Type B pancreatic cell (in vitro differentiated cells): ENCODE measurements around the gene NOXA1. TPM values are rescaled to one million over a fixed set of nuclear protein-coding genes. Genes with fewer than 3 reads are reported as not detected.
"Not testable (repeated sequence)": the region's sequence is repeated elsewhere in the genome, so short reads cannot be mapped to it uniquely, and the experiment has no call there.

ENCODE experiments used
- DNase-seq: peaks from one replicate; pipeline ENCODE4 v3.0.0; 2021; ENCODE audit warnings: mixed read lengths; ENCODE audit not compliant: unreplicated experiment; ENCODE audit errors: extremely low spot score
- H3K27ac Mint-ChIP-seq: 2 replicates; pipeline ENCODE4 v1.8.0; 2021; ENCODE audit warnings: mild to moderate bottlenecking, mixed read lengths
- H3K27me3 Mint-ChIP-seq: 2 replicates; pipeline ENCODE4 v1.8.0; 2021; ENCODE audit warnings: mixed read lengths
- H3K36me3 Mint-ChIP-seq: 2 replicates; pipeline ENCODE4 v1.8.0; 2021; ENCODE audit warnings: mixed read lengths
- H3K4me1 Mint-ChIP-seq: one replicate; pipeline ENCODE4 v1.8.0; 2021; ENCODE audit warnings: mixed read lengths; ENCODE audit not compliant: unreplicated experiment
- H3K4me3 Mint-ChIP-seq: 2 replicates; pipeline ENCODE4 v1.8.0; 2021; ENCODE audit warnings: mild to moderate bottlenecking, mixed read lengths
- H3K9me3 Mint-ChIP-seq: 2 replicates; pipeline ENCODE4 v1.8.0; 2021; ENCODE audit warnings: mixed read lengths
- total RNA-seq: library from RNA; stranded (reverse); gene quantifications from 2 replicates; pipeline ENCODE4 v1.2.1, GENCODE V29; 2021; ENCODE audit warnings: low replicate concordance
- TF ChIP-seq, protein P1 (sequence below): fragments of 200-600 bp; sonication (generic); conservative IDR thresholded peaks from 2 replicates; pipeline ENCODE4 v1.5.0; 2021; ENCODE audit warnings: antibody characterized with exemption, mild to moderate bottlenecking

NOXA1 gene
- total RNA-seq, 1 donor from 2014 or later = 6.4 TPM

DNA sequence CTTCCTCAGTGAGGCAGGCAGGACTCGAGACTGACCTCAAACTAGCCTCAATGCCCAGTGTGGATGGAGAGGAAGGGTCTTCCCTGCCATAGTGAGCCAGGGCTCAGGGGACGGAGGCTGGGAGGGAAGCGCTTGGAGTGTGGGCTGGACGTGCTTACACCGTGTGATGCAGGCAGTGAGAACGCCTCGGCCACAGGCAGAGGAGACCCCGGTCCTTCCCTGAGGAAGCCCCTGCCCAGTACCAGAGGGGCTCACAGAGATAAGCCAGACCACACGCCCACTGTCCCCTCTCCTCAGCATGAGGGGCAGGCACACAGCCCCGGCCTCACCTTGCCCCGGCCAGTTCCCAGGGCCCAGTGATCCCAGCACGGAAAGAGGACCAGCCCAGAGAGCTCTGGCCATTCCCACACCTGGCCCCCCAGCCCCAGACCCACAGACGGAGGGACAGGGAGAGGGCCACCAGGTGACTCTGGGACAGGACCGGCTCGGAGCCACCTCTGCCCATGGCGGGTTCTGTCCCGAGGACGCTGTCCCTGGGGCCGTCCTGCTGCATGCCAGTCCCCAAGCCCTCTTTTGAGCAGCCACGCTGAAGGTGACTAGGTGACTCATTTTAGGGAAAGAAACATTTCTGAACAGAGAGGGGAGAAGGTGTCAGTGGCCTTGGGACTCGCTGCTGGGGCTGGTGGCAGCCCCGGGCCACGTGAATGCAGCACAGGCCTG lies 42.0 kb downstream of the NOXA1 start:
- H3K4me1 Mint-ChIP-seq = no peaks in the 10 kb centered on the region

DNA sequence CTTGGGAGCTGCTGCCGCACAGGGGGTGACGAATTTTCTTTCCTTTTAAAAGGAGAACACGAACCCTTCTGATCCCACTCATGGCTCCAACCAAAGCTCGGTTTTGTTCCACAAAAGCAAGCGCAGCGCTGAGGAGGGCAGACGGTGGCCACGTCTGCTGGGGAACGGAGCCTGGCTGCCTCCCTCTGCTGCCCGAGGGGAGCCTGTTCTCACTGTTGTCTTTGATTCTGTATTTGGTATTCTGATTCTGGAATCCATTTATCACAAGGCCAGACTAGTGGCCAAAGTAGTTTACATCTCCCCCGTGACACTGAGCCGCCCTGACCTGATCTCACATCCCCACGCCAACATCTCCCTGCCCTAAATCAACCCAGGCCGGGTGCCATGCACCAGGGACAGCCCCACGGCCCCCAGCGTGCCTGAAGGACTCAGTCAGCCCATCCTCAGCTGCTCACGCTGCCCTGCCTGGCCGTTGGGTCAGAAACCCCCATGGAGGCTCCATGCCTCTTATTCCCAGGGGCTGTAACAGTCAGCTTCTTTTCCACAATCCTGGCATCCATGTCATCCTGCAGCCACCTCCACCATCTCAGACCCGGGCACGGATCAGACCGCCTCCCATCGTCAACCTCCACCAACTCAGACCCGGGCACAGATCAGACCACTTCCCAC lies 42.7 kb downstream of the NOXA1 start:
- Mint-ChIP-seq H3K4me3 (no peak overlapping the region), H3K27me3 (peaks cover 8% of the 10 kb centered on the region), H3K4me1 (no peaks in the 10 kb centered on the region), H3K9me3 (no peaks in the 10 kb centered on the region), H3K27ac (peak overlapping the region; percentile 48), H3K36me3 (no peaks in the 10 kb centered on the region)
- TF ChIP-seq, protein P1, sequence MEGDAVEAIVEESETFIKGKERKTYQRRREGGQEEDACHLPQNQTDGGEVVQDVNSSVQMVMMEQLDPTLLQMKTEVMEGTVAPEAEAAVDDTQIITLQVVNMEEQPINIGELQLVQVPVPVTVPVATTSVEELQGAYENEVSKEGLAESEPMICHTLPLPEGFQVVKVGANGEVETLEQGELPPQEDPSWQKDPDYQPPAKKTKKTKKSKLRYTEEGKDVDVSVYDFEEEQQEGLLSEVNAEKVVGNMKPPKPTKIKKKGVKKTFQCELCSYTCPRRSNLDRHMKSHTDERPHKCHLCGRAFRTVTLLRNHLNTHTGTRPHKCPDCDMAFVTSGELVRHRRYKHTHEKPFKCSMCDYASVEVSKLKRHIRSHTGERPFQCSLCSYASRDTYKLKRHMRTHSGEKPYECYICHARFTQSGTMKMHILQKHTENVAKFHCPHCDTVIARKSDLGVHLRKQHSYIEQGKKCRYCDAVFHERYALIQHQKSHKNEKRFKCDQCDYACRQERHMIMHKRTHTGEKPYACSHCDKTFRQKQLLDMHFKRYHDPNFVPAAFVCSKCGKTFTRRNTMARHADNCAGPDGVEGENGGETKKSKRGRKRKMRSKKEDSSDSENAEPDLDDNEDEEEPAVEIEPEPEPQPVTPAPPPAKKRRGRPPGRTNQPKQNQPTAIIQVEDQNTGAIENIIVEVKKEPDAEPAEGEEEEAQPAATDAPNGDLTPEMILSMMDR = no peak
- DNase-seq = no peak

More for the DNA sequence above, 42.0 kb downstream of the NOXA1 start:
- Mint-ChIP-seq H3K27ac (no peak overlapping the region), H3K27me3 (peaks cover 8% of the 10 kb centered on the region), H3K36me3 (no peaks in the 10 kb centered on the region), H3K9me3 (no peaks in the 10 kb centered on the region), H3K4me3 (no peak overlapping the region)
- TF ChIP-seq, protein P1 = no peak
- no peak for DNase-seq

DNA sequence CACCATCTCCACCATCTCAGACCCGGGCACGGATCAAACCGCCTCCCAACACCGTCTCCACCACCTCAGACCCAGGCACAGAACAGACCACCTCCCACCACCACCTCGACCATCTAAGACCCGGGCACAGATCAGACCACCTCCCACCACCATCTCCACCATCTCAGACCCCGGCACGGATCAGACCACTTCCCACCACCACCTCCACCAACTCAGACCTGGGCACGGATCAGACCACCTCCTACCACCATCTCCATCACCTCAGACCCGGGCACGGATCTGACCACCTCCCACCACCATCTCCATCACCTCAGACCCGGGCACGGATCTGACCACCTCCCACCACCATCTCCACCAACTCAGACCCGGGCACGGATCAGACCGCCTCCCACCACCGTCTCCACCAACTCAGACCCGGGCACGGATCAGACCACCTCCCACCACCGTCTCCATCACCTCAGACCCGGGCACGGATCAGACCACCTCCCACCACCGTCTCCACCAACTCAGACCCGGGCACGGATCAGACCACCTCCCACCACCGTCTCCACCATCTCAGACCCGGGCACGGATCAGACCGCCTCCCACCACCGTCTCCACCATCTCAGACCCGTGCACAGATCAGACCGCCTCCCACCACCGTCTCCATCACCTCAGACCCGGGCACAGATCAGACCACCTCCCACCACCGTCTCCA lies 43.3 kb downstream of the NOXA1 start:
- not testable (repeated sequence) for H3K4me1 Mint-ChIP-seq, H3K9me3 Mint-ChIP-seq, DNase-seq, H3K4me3 Mint-ChIP-seq, H3K27me3 Mint-ChIP-seq, H3K36me3 Mint-ChIP-seq
- H3K27ac Mint-ChIP-seq = peak overlapping the region; percentile 48

DNA sequence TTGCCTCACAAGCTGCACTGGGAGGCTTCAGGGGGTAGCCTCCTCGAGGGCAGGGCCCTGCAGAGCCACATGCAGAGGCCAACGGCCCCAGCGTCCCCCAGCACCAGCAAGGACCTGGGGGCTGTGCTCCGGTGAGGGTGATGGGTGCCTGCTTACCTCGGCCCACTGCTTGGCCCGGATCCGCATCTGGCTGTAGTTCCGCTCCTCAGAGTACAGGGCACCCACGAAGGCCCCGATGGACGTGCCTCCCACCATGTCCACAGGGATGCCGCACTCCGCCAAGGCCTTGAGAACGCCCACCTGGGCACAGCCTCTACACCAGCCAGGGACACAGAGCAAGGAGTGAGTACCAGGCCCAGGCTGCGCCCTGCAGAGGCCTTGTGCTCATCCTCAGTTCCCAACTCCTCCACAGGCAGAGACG lies 44.0 kb downstream of the NOXA1 start:
- no peaks in the 10 kb centered on the region for H3K4me1 Mint-ChIP-seq
- peaks cover 8% of the 10 kb centered on the region for H3K27me3 Mint-ChIP-seq
- no peak overlapping the region for H3K27ac Mint-ChIP-seq
- H3K36me3 Mint-ChIP-seq = no peaks in the 10 kb centered on the region
- no peak overlapping the region for H3K4me3 Mint-ChIP-seq
- DNase-seq = no peak
- no peaks in the 10 kb centered on the region for H3K9me3 Mint-ChIP-seq
- TF ChIP-seq, protein P1 = no peak

DNA sequence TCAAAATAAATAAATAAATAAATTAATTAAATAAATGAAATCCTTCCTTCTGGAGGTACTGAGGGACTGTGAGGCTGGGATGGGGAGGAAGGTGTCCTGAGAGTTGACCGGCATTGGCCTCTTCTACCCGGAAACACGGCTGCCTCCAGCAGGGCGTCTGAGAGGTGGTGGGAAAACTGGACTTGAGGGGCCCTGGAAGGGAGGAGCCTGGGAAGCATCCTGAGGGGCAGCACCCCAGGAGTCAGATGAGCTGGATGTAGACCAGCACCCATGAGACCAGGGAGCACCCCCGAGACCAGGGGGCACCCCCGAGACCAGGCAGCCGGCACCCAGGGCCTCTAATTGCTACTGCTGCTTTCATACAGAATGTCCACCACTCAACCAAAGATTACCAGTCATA lies 44.7 kb downstream of the NOXA1 start:
- H3K27ac Mint-ChIP-seq = no peak overlapping the region

More for the DNA sequence above, 44.7 kb downstream of the NOXA1 start:
- Mint-ChIP-seq H3K4me1 (no peaks in the 10 kb centered on the region), H3K27me3 (peaks cover 6% of the 10 kb centered on the region), H3K36me3 (no peaks in the 10 kb centered on the region), H3K4me3 (no peak overlapping the region), H3K9me3 (no peaks in the 10 kb centered on the region)
- TF ChIP-seq, protein P1 = no peak
- DNase-seq = no peak
